HCT116 (cell line): ENCODE data around the gene GNAT1. TPM values are rescaled to one million over a fixed set of nuclear protein-coding genes. Genes with fewer than 3 reads are reported as not detected.

Experiments
- ATAC-seq: fragments of 200-7000 bp; cut with Tn5 transposase; 2 replicates; pipeline ENCODE4 v1.9.1; 2020; ENCODE audit warnings: mild to moderate bottlenecking, moderate library complexity
- BruUV-seq: library from RNA; stranded (reverse); fragments of 400-500 nt; replicated peaks from 2 replicates; lab custom pipeline; 2021; lab: Mats Ljungman, UMichigan
- CTCF ChIA-PET: fragments of 300-600 bp; sonication (Branson Sonifier 250); formaldehyde crosslinking; loops from one replicate; lab custom pipeline; 2021; ENCODE audit warnings: antibody characterized with exemption; lab: Charles Lee
- POLR2A ChIA-PET: fragments of 300-600, 350-600 bp; sonication (Branson Sonifier 250); formaldehyde crosslinking; loops from one replicate; lab custom pipeline; 2021; ENCODE audit warnings: antibody characterized with exemption; lab: Charles Lee
- RAD21 ChIA-PET, 2 experiments: fragments of 300-600 bp; sonication (Branson Sonifier 250); formaldehyde crosslinking; loops; one replicate each; lab custom pipeline; 2023; ENCODE audit warnings: low total read pairs in 2 of 2; ENCODE audit not compliant: uncharacterized antibody in 2 of 2, unreplicated experiment in 2 of 2, low non-redundant PET in 1 of 2; lab: Charles Lee
- DNase-seq: peaks from one replicate; pipeline ENCODE4 v3.0.0-alpha.2; 2010; ENCODE audit warnings: low read depth, low spot score
- H2AFZ ChIP-seq: fragments of 200-600 bp; shearing (Covaris generic), sonication (generic); 2 replicates; pipeline ENCODE4 v1.6.1; 2017; ENCODE audit warnings: low read depth, mixed run types, mixed read lengths, antibody characterized with exemption, low read length; ENCODE audit not compliant: poor library complexity, severe bottlenecking
- H3K27ac ChIP-seq: 2 replicates; pipeline ENCODE4 v1.5.1; 2012; ENCODE audit warnings: low read depth, low read length
- H3K27me3 ChIP-seq: fragments of 200-600 bp; sonication (generic); 2 replicates; pipeline ENCODE4 v1.6.1; 2016; ENCODE audit warnings: mixed run types, low read length, mixed read lengths; ENCODE audit not compliant: insufficient read depth
- H3K36me3 ChIP-seq, 2 experiments: fragments of 200-500 bp in 1 of 2; fragments of 200-600 bp in 1 of 2; sonication (Bioruptor generic) in 1 of 2; sonication (generic) in 1 of 2; 2 replicates each; pipeline versions ENCODE4 v1.5.1 to v1.6.1; 2014 to 2016; ENCODE audit warnings: low read length in 2 of 2, inconsistent platforms in 1 of 2, mixed read lengths in 1 of 2, mixed run types in 1 of 2; ENCODE audit not compliant: insufficient read depth in 2 of 2, control insufficient read depth in 1 of 2
- H3K4me1 ChIP-seq, 2 experiments: fragments of 200-600 bp in 1 of 2; sonication (generic) in 1 of 2; 2 replicates each; pipeline versions ENCODE4 v1.5.1 to v1.6.1; 2012 to 2017; ENCODE audit warnings: low read length in 2 of 2, inconsistent platforms in 1 of 2, mild to moderate bottlenecking in 1 of 2, mixed read lengths in 1 of 2, mixed run types in 1 of 2, moderate library complexity in 1 of 2; ENCODE audit not compliant: insufficient read depth in 2 of 2, control insufficient read depth in 1 of 2
- H3K4me2 ChIP-seq: fragments of 200-600 bp; sonication (generic); 2 replicates; pipeline ENCODE4 v1.6.1; 2017; ENCODE audit warnings: mixed run types, low read length, mixed read lengths
- H3K4me3 ChIP-seq, 2 experiments: fragments of 200-600 bp in 1 of 2; sonication (generic) in 1 of 2; replicated peaks in 1 of 2; 2 replicates each; pipeline ENCODE4 v1.5.1; 2011 to 2016; ENCODE audit warnings: low read length in 2 of 2, control low read depth in 1 of 2, low read depth in 1 of 2, mild to moderate bottlenecking in 1 of 2, mixed read lengths in 1 of 2, mixed run types in 1 of 2
- H3K79me2 ChIP-seq: fragments of 200-600 bp; sonication (generic); 2 replicates; pipeline ENCODE4 v1.6.1; 2017; ENCODE audit warnings: mild to moderate bottlenecking, mixed run types, low read length, moderate library complexity, mixed read lengths; ENCODE audit not compliant: insufficient read depth
- H3K9ac ChIP-seq: fragments of 200-600 bp; sonication (generic); 2 replicates; pipeline ENCODE4 v1.6.1; 2016; ENCODE audit warnings: low read length, mixed read lengths
- H3K9me2 ChIP-seq: fragments of 200-600 bp; sonication (generic), shearing (Covaris generic); 2 replicates; pipeline ENCODE4 v1.6.1; 2017; ENCODE audit warnings: mixed run types, mild to moderate bottlenecking, moderate library complexity; ENCODE audit not compliant: insufficient read depth
- H3K9me3 ChIP-seq, 2 experiments: fragments of 200-500 bp in 1 of 2; fragments of 200-600 bp in 1 of 2; sonication (Bioruptor generic) in 1 of 2; sonication (generic) in 1 of 2; 2 replicates each; pipeline ENCODE4 v1.6.1; 2014 to 2017; ENCODE audit warnings: low read length in 2 of 2, mixed read lengths in 2 of 2, inconsistent platforms in 1 of 2, low read depth in 1 of 2, mild to moderate bottlenecking in 1 of 2, mixed run types in 1 of 2, moderate library complexity in 1 of 2; ENCODE audit not compliant: control insufficient read depth in 1 of 2, insufficient read depth in 1 of 2
- H4K20me1 ChIP-seq: fragments of 200-600 bp; sonication (generic), shearing (Covaris generic); 2 replicates; pipeline ENCODE4 v1.6.1; 2017; ENCODE audit warnings: mixed run types, mild to moderate bottlenecking, moderate library complexity; ENCODE audit not compliant: insufficient read depth
- CBX3 ChIP-seq: IDR thresholded peaks from 2 replicates; pipeline ENCODE4 v1.6.1; 2012; ENCODE audit warnings: low read depth
- CEBPB ChIP-seq: IDR thresholded peaks from 2 replicates; pipeline ENCODE4 v1.6.1; 2012; ENCODE audit warnings: low read depth
- EGR1 ChIP-seq: IDR thresholded peaks from 2 replicates; pipeline ENCODE4 v1.6.1; 2012; ENCODE audit warnings: low read depth
- ELF1 ChIP-seq: IDR thresholded peaks from 2 replicates; pipeline ENCODE4 v1.6.1; 2012; ENCODE audit warnings: low read depth, borderline replicate concordance
- EZH2phosphoT487 ChIP-seq: fragments of 200-600 bp; IDR thresholded peaks from 2 replicates; pipeline ENCODE4 v1.6.1; 2018; ENCODE audit warnings: antibody characterized with exemption, borderline replicate concordance
- FOSL1 ChIP-seq: IDR thresholded peaks from 2 replicates; pipeline ENCODE4 v1.6.1; 2012; ENCODE audit warnings: low read depth
- JUND ChIP-seq: IDR thresholded peaks from 2 replicates; pipeline ENCODE4 v1.6.1; 2012
- POLR2A ChIP-seq: IDR thresholded peaks from 2 replicates; pipeline ENCODE4 v1.7.0; 2011; ENCODE audit warnings: borderline replicate concordance; ENCODE audit not compliant: insufficient read depth, insufficient read length; ENCODE audit errors: extremely low read depth
- POLR2AphosphoS5 ChIP-seq: IDR thresholded peaks from 2 replicates; pipeline ENCODE4 v1.6.1; 2011; ENCODE audit warnings: mild to moderate bottlenecking, low read depth, low read length, moderate library complexity
- RAD21 ChIP-seq: IDR thresholded peaks from 2 replicates; pipeline ENCODE4 v1.6.1; 2012; ENCODE audit warnings: low read depth, mild to moderate bottlenecking
- SIN3A ChIP-seq: IDR thresholded peaks from 2 replicates; pipeline ENCODE4 v1.6.1; 2012; ENCODE audit warnings: low read depth
- SP1 ChIP-seq: IDR thresholded peaks from 2 replicates; pipeline ENCODE4 v1.6.1; 2012; ENCODE audit warnings: low read depth
- SRF ChIP-seq: IDR thresholded peaks from 2 replicates; pipeline ENCODE4 v1.6.1; 2012; ENCODE audit warnings: low read depth
- ZFX ChIP-seq: fragments of 450-650 bp; IDR thresholded peaks from 2 replicates; pipeline ENCODE4 v1.6.1; 2017
- ZNF274 ChIP-seq: fragments of 200-500 bp; sonication (Bioruptor generic); IDR thresholded peaks from 2 replicates; pipeline ENCODE4 v1.6.1; 2014; ENCODE audit warnings: mild to moderate bottlenecking, low read depth, low read length, inconsistent platforms
- intact Hi-C: fragments of 100-400 bp; cut with micrococcal nuclease; formaldehyde crosslinking; loops from 2 replicates; pipeline ENCODE4 v1.10.0; 2022
- total RNA-seq: library from RNA; stranded (reverse); gene quantifications from one replicate; pipeline ENCODE4 v1.2.1, GENCODE V29; 2021; ENCODE audit not compliant: unreplicated experiment
- TF ChIP-seq, protein P1 (sequence below): IDR thresholded peaks from 2 replicates; pipeline ENCODE4 v1.6.1; 2012
- TF ChIP-seq, protein P2 (sequence below), 3 experiments: fragments of 200-600 bp in 1 of 3; sonication (generic) in 1 of 3; IDR thresholded peaks in 2 of 3; conservative IDR thresholded peaks in 1 of 3; 2 replicates each; pipeline ENCODE4 v1.5.1; 2012 to 2017; ENCODE audit warnings: low read depth in 2 of 3, low read length in 2 of 3, antibody characterized with exemption in 1 of 3, borderline replicate concordance in 1 of 3, control low read depth in 1 of 3, mild to moderate bottlenecking in 1 of 3, mixed read lengths in 1 of 3, mixed run types in 1 of 3, moderate library complexity in 1 of 3; ENCODE audit not compliant: insufficient read depth in 1 of 3
- TF ChIP-seq, protein P3 (sequence below): IDR thresholded peaks from 2 replicates; pipeline ENCODE4 v1.6.1; 2012; ENCODE audit warnings: low read depth
- TF ChIP-seq, protein P4 (sequence below): IDR thresholded peaks from 2 replicates; pipeline ENCODE4 v1.6.1; 2011; ENCODE audit warnings: mild to moderate bottlenecking, low read length, moderate library complexity; ENCODE audit not compliant: insufficient replicate concordance; ENCODE audit errors: extremely low read depth

Gene GNAT1
- total RNA-seq, 1 experiment from 2014 or later, result not detected

DNA sequence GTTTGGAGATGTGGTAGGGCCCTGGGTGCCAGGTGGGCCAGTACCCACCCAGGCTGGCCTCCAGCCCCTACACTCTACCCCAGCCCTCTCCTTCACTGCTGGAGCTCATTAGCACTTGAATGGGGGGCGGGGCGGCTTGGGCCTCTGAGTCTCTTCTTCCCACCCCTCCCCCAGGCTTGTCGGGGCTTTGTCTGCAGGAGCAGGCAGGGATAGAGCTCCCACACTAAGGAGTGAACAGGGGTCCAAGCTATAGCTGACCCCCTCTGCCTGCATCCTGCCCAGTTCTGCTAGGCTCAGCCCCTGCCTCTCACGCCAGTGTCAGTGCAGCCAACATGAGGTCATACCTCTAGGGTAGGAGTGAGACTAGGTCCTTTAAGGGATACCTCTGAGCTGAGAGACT is 49.8 kb downstream of the GNAT1 start:
- Histone ChIP-seq H4K20me1 (0 out of 2 replicates have a peak, but pooled peaks cover 4% of the 10 kb centered on the region), H3K27me3 (no peaks in the 10 kb centered on the region), H3K79me2 (peaks cover 96% of the 10 kb centered on the region), H3K9me3 (no peaks in the 10 kb centered on the region), H3K4me3 (no peak overlapping the region), H3K9ac (no peak overlapping the region), H3K4me1 (peaks cover 38 to 56% of the 10 kb centered on the region in 2 experiments), H2AFZ (no peak overlapping the region), H3K4me2 (no peak overlapping the region), H3K9me2 (no peaks in the 10 kb centered on the region), H3K36me3 (peaks cover 0 to 5% of the 10 kb centered on the region in 2 experiments; a peak in 1 of 4 replicates), H3K27ac (no peak overlapping the region; the same call in 1 of the 2 replicates)
- no peak for DNase-seq
- ChIA-PET POLR2A (no interaction called here), CTCF (no interaction called here), RAD21 (no interaction called here)
- BruUV-seq, result no TSS peak
- TF ChIP-seq SIN3A (no peak), FOSL1 (no peak), EZH2phosphoT487 (no peak), ELF1 (no peak), POLR2AphosphoS5 (no peak), SRF (no peak), CEBPB (no peak), SP1 (no peak), POLR2A (no peak), JUND (no peak), ZNF274 (no peak), ZFX (no peak), EGR1 (no peak), RAD21 (no peak), CBX3 (no peak)
- TF ChIP-seq, protein P1, sequence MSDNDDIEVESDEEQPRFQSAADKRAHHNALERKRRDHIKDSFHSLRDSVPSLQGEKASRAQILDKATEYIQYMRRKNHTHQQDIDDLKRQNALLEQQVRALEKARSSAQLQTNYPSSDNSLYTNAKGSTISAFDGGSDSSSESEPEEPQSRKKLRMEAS, result no peak
- TF ChIP-seq, protein P2, sequence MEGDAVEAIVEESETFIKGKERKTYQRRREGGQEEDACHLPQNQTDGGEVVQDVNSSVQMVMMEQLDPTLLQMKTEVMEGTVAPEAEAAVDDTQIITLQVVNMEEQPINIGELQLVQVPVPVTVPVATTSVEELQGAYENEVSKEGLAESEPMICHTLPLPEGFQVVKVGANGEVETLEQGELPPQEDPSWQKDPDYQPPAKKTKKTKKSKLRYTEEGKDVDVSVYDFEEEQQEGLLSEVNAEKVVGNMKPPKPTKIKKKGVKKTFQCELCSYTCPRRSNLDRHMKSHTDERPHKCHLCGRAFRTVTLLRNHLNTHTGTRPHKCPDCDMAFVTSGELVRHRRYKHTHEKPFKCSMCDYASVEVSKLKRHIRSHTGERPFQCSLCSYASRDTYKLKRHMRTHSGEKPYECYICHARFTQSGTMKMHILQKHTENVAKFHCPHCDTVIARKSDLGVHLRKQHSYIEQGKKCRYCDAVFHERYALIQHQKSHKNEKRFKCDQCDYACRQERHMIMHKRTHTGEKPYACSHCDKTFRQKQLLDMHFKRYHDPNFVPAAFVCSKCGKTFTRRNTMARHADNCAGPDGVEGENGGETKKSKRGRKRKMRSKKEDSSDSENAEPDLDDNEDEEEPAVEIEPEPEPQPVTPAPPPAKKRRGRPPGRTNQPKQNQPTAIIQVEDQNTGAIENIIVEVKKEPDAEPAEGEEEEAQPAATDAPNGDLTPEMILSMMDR (IDR thresholded peaks at IDR 0.05 in 2 of 3, conservative IDR thresholded peaks at IDR 0.05 in 1 of 3; ENCODE audit: borderline replicate concordance in 1 of 3, insufficient read depth in 1 of 3, low read depth in 2 of 3, low read length in 2 of 3), result no peak
- TF ChIP-seq, protein P3, sequence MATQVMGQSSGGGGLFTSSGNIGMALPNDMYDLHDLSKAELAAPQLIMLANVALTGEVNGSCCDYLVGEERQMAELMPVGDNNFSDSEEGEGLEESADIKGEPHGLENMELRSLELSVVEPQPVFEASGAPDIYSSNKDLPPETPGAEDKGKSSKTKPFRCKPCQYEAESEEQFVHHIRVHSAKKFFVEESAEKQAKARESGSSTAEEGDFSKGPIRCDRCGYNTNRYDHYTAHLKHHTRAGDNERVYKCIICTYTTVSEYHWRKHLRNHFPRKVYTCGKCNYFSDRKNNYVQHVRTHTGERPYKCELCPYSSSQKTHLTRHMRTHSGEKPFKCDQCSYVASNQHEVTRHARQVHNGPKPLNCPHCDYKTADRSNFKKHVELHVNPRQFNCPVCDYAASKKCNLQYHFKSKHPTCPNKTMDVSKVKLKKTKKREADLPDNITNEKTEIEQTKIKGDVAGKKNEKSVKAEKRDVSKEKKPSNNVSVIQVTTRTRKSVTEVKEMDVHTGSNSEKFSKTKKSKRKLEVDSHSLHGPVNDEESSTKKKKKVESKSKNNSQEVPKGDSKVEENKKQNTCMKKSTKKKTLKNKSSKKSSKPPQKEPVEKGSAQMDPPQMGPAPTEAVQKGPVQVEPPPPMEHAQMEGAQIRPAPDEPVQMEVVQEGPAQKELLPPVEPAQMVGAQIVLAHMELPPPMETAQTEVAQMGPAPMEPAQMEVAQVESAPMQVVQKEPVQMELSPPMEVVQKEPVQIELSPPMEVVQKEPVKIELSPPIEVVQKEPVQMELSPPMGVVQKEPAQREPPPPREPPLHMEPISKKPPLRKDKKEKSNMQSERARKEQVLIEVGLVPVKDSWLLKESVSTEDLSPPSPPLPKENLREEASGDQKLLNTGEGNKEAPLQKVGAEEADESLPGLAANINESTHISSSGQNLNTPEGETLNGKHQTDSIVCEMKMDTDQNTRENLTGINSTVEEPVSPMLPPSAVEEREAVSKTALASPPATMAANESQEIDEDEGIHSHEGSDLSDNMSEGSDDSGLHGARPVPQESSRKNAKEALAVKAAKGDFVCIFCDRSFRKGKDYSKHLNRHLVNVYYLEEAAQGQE, result no peak
- TF ChIP-seq, protein P4, sequence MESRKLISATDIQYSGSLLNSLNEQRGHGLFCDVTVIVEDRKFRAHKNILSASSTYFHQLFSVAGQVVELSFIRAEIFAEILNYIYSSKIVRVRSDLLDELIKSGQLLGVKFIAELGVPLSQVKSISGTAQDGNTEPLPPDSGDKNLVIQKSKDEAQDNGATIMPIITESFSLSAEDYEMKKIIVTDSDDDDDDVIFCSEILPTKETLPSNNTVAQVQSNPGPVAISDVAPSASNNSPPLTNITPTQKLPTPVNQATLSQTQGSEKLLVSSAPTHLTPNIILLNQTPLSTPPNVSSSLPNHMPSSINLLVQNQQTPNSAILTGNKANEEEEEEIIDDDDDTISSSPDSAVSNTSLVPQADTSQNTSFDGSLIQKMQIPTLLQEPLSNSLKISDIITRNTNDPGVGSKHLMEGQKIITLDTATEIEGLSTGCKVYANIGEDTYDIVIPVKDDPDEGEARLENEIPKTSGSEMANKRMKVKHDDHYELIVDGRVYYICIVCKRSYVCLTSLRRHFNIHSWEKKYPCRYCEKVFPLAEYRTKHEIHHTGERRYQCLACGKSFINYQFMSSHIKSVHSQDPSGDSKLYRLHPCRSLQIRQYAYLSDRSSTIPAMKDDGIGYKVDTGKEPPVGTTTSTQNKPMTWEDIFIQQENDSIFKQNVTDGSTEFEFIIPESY, result no peak
- intact Hi-C loops, result no loop called here
- no peak for ATAC-seq
